Spleen (tissue), 11 donors: ENCODE data around the gene AIG1. TPM values are rescaled to one million over a fixed set of nuclear protein-coding genes. Genes with fewer than 3 reads are reported as not detected.
"Not testable (repeated sequence)": the region's sequence is repeated elsewhere in the genome, so short reads cannot be mapped to it uniquely, and the experiment has no call there.

Source experiments
- DNase-seq: peaks from one replicate; pipeline ENCODE4 v3.0.0-alpha.2; 2020
- H3K27ac ChIP-seq, 8 donors: fragments of 200-600 bp; sonication (generic) in 7 of 8; 1 replicate in 4 of 8; 2 replicates in 4 of 8; pipeline versions ENCODE4 v1.5.0 to v1.8.0; 2016 to 2021; ENCODE audit warnings: inconsistent platforms in 4 of 8, mild to moderate bottlenecking in 4 of 8, moderate library complexity in 1 of 8
- H3K27me3 ChIP-seq, 7 donors: fragments of 200-600 bp; sonication (generic) in 6 of 7; replicated peaks in 1 of 7; 1 replicate in 4 of 7; 2 replicates in 3 of 7; pipeline versions ENCODE4 v1.5.0 to v1.8.0; 2016 to 2021; ENCODE audit warnings: inconsistent platforms in 3 of 7, mild to moderate bottlenecking in 1 of 7
- H3K36me3 ChIP-seq, 6 donors: fragments of 200-600 bp; sonication (generic) in 5 of 6; 1 replicate in 4 of 6; 2 replicates in 2 of 6; pipeline versions ENCODE4 v1.5.0 to v1.8.0; 2016 to 2021; ENCODE audit warnings: inconsistent platforms in 2 of 6
- H3K4me1 ChIP-seq, 6 donors: fragments of 200-600 bp; sonication (generic) in 5 of 6; 1 replicate in 3 of 6; 2 replicates in 3 of 6; pipeline versions ENCODE4 v1.5.0 to v1.8.0; 2016 to 2021; ENCODE audit warnings: inconsistent platforms in 3 of 6
- H3K4me3 ChIP-seq, 8 donors: fragments of 200-600 bp; sonication (generic) in 7 of 8; 1 replicate in 4 of 8; 2 replicates in 4 of 8; pipeline versions ENCODE4 v1.5.0 to v1.8.0; 2016 to 2021; ENCODE audit warnings: inconsistent platforms in 4 of 8, mild to moderate bottlenecking in 4 of 8, moderate library complexity in 2 of 8
- H3K9me3 ChIP-seq, 8 donors: fragments of 200-600 bp; sonication (generic) in 7 of 8; 1 replicate in 4 of 8; 2 replicates in 4 of 8; pipeline versions ENCODE4 v1.5.0 to v1.8.0; 2016 to 2021; ENCODE audit warnings: inconsistent platforms in 4 of 8
- POLR2A ChIP-seq, 3 donors: fragments of 450-650 bp; IDR thresholded peaks; one replicate each; pipeline ENCODE4 v1.5.1; 2017; ENCODE audit warnings: antibody characterized with exemption in 3 of 3, mild to moderate bottlenecking in 1 of 3
- POLR2AphosphoS5 ChIP-seq, 3 donors: sonication (generic); formaldehyde crosslinking; IDR thresholded peaks; one replicate each; pipeline ENCODE4 v1.5.1; 2017; ENCODE audit warnings: antibody characterized with exemption in 3 of 3
- WGBS, 5 donors: extraction: QIAGEN DNeasy Blood & Tissue Kit in 3 of 5; methylation state at CpG; one replicate each; pipeline versions ENCODE4 v1.1.5 to v1.1.7; 2013 to 2018; 5-methylcytosine and 5-hydroxymethylcytosine counted together
- intact Hi-C: fragments of 100-400 bp; cut with DNase I; formaldehyde crosslinking; loops from one replicate; pipeline ENCODE4 v1.15.0; 2023; ENCODE audit warnings: low total_unique reads
- polyA plus RNA-seq, 3 donors: library from polyadenylated mRNA; stranded (reverse); fragments of 200-250 nt; gene quantifications; one replicate each; pipeline ENCODE4 v1.2.1, GENCODE V29; 2013
- total RNA-seq, 7 donors: library from RNA; depleted of rRNA in 3 of 7; stranded (reverse); fragments of >200 nt in 3 of 7; fragmentation: NEBNext Ultra II Directional in 4 of 7; extraction: Animal tissue kit (Norgen Biotek cat#: 25700) in 4 of 7; gene quantifications; one replicate each; pipeline versions ENCODE4 v1.1.0 to v1.2.1, GENCODE V29; 2016 to 2021
- TF ChIP-seq, protein P1 (sequence below), 11 experiments: fragments of 200-600 bp in 7 of 11; fragments of 450-650 bp in 4 of 11; sonication (generic) in 4 of 11; IDR thresholded peaks in 8 of 11; conservative IDR thresholded peaks in 3 of 11; 1 replicate in 7 of 11; 2 replicates in 4 of 11; pipeline versions ENCODE4 v1.4.0 to v1.8.0; 2016 to 2021; ENCODE audit warnings: antibody characterized with exemption in 11 of 11, inconsistent platforms in 4 of 11, mild to moderate bottlenecking in 1 of 11
- donor health status: healthy with polysubstance abuse.
- donor health status: DM: no; HTN: no; CAD: no; lungs with moderate emphysema.
- donor health status: DM: no; HTN: no; CAD: no.
- donor health status: Bipolar disorder and iron deficiency.
- donor health status: healthy.
- donor health status: DM: no; HTN: no; CAD: no.
- donor health status: DM: yes; HTN: yes; CAD: no.

AIG1 gene
- total and polyA plus RNA-seq, 10 donors: 14.3 to 38.0 (median 27.9) TPM

- H3K36me3 ChIP-seq: peaks cover 0 to 23% (median 0%) of the 10 kb centered on the region in 6 donors
- no peak overlapping the region for H3K4me3 ChIP-seq
- peaks cover 0 to 4% (median 0%) of the 10 kb centered on the region in 6 donors for H3K4me1 ChIP-seq
- H3K27ac ChIP-seq: no peak overlapping the region
- H3K9me3 ChIP-seq: no peaks in the 10 kb centered on the region
- intact Hi-C loops: no loop called here
- no peak for DNase-seq
- 91 to 97% (median 94%) methylated on average over 6 of the region's 6 CpGs for WGBS, 5 donors
- TF ChIP-seq, protein P1, sequence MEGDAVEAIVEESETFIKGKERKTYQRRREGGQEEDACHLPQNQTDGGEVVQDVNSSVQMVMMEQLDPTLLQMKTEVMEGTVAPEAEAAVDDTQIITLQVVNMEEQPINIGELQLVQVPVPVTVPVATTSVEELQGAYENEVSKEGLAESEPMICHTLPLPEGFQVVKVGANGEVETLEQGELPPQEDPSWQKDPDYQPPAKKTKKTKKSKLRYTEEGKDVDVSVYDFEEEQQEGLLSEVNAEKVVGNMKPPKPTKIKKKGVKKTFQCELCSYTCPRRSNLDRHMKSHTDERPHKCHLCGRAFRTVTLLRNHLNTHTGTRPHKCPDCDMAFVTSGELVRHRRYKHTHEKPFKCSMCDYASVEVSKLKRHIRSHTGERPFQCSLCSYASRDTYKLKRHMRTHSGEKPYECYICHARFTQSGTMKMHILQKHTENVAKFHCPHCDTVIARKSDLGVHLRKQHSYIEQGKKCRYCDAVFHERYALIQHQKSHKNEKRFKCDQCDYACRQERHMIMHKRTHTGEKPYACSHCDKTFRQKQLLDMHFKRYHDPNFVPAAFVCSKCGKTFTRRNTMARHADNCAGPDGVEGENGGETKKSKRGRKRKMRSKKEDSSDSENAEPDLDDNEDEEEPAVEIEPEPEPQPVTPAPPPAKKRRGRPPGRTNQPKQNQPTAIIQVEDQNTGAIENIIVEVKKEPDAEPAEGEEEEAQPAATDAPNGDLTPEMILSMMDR (IDR thresholded peaks at IDR 0.05 in 8 of 11, conservative IDR thresholded peaks at IDR 0.05 in 3 of 11): no peak
- TF ChIP-seq POLR2AphosphoS5 (IDR thresholded peaks at IDR 0.05) (no peak), POLR2A (IDR thresholded peaks at IDR 0.05) (no peak)
- no peaks in the 10 kb centered on the region for H3K27me3 ChIP-seq
Measured at GRCh38 chr6:143165315-143165855, 104.7 kb downstream of the AIG1 start.

DNA sequence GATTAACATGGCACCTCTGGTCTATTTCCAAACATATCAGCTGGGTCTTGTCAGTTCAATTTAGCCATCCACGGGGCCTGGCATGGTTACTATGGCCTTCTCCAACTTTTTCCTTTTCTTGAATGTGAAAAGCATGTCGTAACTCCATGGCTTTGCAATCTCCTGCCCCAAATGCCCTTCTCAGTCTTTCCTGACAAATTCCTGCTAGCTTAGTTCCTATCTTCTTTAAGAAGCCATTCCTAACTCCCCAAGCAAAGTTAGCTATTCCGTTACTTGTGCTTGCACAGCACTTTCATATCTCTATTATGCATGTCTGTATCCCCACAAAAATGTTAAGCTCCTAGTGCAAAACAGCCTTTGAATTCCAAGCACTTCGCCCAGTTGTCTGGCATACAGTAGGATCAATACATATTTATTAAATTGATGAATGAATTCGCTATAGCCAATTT is 105.6 kb downstream of the AIG1 start:
- intact Hi-C loops: no loop called here
- DNase-seq: no peak
- Histone ChIP-seq H3K27ac (no peak overlapping the region), H3K9me3 (no peaks in the 10 kb centered on the region), H3K36me3 (peaks cover 0 to 23% (median 0%) of the 10 kb centered on the region in 6 donors), H3K4me1 (peaks cover 0 to 4% (median 0%) of the 10 kb centered on the region in 6 donors), H3K4me3 (no peak overlapping the region), H3K27me3 (no peaks in the 10 kb centered on the region)
- 88 to 95% (median 91%) methylated on average over 5 of the region's 5 CpGs for WGBS, 5 donors
- TF ChIP-seq, protein P1 (IDR thresholded peaks at IDR 0.05 in 8 of 11, conservative IDR thresholded peaks at IDR 0.05 in 3 of 11): no peak
- TF ChIP-seq POLR2A (IDR thresholded peaks at IDR 0.05) (no peak), POLR2AphosphoS5 (IDR thresholded peaks at IDR 0.05) (no peak)

- Histone ChIP-seq H3K27ac (no peak overlapping the region), H3K9me3 (peaks cover 0 to 7% (median 0%) of the 10 kb centered on the region in 8 donors), H3K27me3 (no peaks in the 10 kb centered on the region), H3K36me3 (peaks cover 0 to 30% (median 0%) of the 10 kb centered on the region in 6 donors), H3K4me3 (no peak overlapping the region), H3K4me1 (peaks cover 0 to 4% (median 0%) of the 10 kb centered on the region in 6 donors)
- no peak for DNase-seq
- WGBS, 5 donors: 50 to 98% (median 97%) methylated on average over 2 of the region's 2 CpGs
- TF ChIP-seq POLR2A (IDR thresholded peaks at IDR 0.05): no peak
- TF ChIP-seq, protein P1 (IDR thresholded peaks at IDR 0.05 in 8 of 11, conservative IDR thresholded peaks at IDR 0.05 in 3 of 11): no peak
- TF ChIP-seq POLR2AphosphoS5 (IDR thresholded peaks at IDR 0.05): no peak
- intact Hi-C loops: no loop called here
Measured at GRCh38 chr6:143167224-143167623, 106.5 kb downstream of the AIG1 start.

DNA sequence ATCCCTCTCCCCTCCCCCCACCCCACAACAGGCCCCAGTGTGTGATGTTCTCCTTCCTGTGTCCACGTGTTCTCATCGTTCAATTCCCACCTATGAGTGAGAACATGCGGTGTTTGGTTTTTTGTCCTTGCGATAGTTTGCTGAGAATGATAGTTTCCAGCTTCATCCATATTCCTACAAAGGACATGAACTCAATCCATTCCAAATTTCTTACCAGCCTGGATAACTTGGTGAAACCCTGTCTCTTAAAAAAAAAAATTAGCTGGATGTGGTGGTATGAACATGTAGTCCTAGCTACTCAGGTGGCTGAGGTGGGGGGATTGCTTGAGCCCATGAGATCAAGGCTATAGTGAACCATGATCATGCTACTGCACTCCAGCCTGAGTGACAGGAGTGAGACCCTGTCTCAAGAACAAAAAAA is 107.7 kb downstream of the AIG1 start:
- intact Hi-C loops, H3K4me3 ChIP-seq, DNase-seq, H3K27me3 ChIP-seq, H3K4me1 ChIP-seq, H3K9me3 ChIP-seq, H3K27ac ChIP-seq: not testable (repeated sequence)
- WGBS, 5 donors: 87 to 95% (median 94%) methylated on average over 4 of the region's 4 CpGs
- peaks cover 0 to 40% (median 0%) of the 10 kb centered on the region in 6 donors for H3K36me3 ChIP-seq
